Loucy (cell line): Measurements from ENCODE around the gene OR5H14.

Experiments
- CTCF ChIP-seq: fragments of 200-600 bp; sonication (generic); conservative IDR thresholded peaks from 2 replicates; pipeline ENCODE4 v1.5.1; 2014; ENCODE audit warnings: mild to moderate bottlenecking, antibody characterized with exemption, low read length
- EZH2phosphoT487 ChIP-seq: fragments of 200-600 bp; IDR thresholded peaks from 2 replicates; pipeline ENCODE4 v1.6.1; 2018; ENCODE audit warnings: antibody characterized with exemption, mild to moderate bottlenecking, moderate library complexity, borderline replicate concordance

- TF ChIP-seq CTCF: no peak
- TF ChIP-seq EZH2phosphoT487: no peak
Measured at GRCh38 chr3:98166396-98166795, 19.1 kb downstream of the OR5H14 start, which contains the start of gene OR5H15.
